HG03378 (cell line): ENCODE results near the gene PLEKHA5.
"Not testable (repeated sequence)": the region's sequence is repeated elsewhere in the genome, so short reads cannot be mapped to it uniquely, and the experiment has no call there.

ENCODE experiments used
- ATAC-seq: cut with Tn5 transposase; IDR thresholded peaks from one replicate; pipeline ENCODE4 v1.9.1; 2021; ENCODE audit warnings: mild to moderate bottlenecking, moderate library complexity; ENCODE audit not compliant: unreplicated experiment

The PLEKHA5 gene

GRCh38 chr12:19306366-19306765, 176.8 kb downstream of the PLEKHA5 start:
- ATAC-seq = no peak

GRCh38 chr12:19307451-19307850, 177.9 kb downstream of the PLEKHA5 start:
- ATAC-seq = no peak

- ATAC-seq = no peak
These were observed 181.6 kb downstream of the PLEKHA5 start for GRCh38 chr12:19311165-19311564.

- no peak for ATAC-seq
These were observed 183.1 kb downstream of the PLEKHA5 start for GRCh38 chr12:19312637-19313036.

- no peak for ATAC-seq
These were observed 186.9 kb downstream of the PLEKHA5 start for GRCh38 chr12:19316425-19316824.

GRCh38 chr12:19322376-19322775, 192.8 kb downstream of the PLEKHA5 start:
- no peak for ATAC-seq

GRCh38 chr12:19323805-19324204, 194.3 kb downstream of the PLEKHA5 start:
- ATAC-seq = no peak

GRCh38 chr12:19326102-19326501, 196.6 kb downstream of the PLEKHA5 start:
- ATAC-seq = no peak

- ATAC-seq = no peak
These were observed 202.7 kb downstream of the PLEKHA5 start for GRCh38 chr12:19332196-19332595.

GRCh38 chr12:19338405-19338804, 208.9 kb downstream of the PLEKHA5 start:
- no peak for ATAC-seq

GRCh38 chr12:19350850-19351249, 221.3 kb downstream of the PLEKHA5 start:
- not testable (repeated sequence) for ATAC-seq

- no peak for ATAC-seq
These were observed 221.8 kb downstream of the PLEKHA5 start for GRCh38 chr12:19351346-19351745.

- ATAC-seq = no peak
These were observed 240.2 kb downstream of the PLEKHA5 start for GRCh38 chr12:19369691-19370148.

GRCh38 chr12:19373586-19373985, 244.1 kb downstream of the PLEKHA5 start:
- no peak for ATAC-seq

GRCh38 chr12:19375888-19376287, 246.4 kb downstream of the PLEKHA5 start:
- no peak for ATAC-seq

- ATAC-seq = no peak
These were observed 247.2 kb downstream of the PLEKHA5 start for GRCh38 chr12:19376691-19377090.

GRCh38 chr12:19382111-19382526, 252.6 kb downstream of the PLEKHA5 start:
- peak; percentile 99 for ATAC-seq

- ATAC-seq = no peak
These were observed 253.0 kb downstream of the PLEKHA5 start for GRCh38 chr12:19382563-19382962.

- ATAC-seq = no peak
These were observed 257.6 kb downstream of the PLEKHA5 start for GRCh38 chr12:19387161-19387560.

GRCh38 chr12:19388131-19388549, 258.6 kb downstream of the PLEKHA5 start:
- ATAC-seq = no peak

- ATAC-seq = no peak
These were observed 260.6 kb downstream of the PLEKHA5 start for GRCh38 chr12:19390051-19390598.

- not testable (repeated sequence) for ATAC-seq
These were observed 263.1 kb downstream of the PLEKHA5 start for GRCh38 chr12:19392644-19393043.

- no peak for ATAC-seq
These were observed 264.9 kb downstream of the PLEKHA5 start for GRCh38 chr12:19394385-19394784.
